NCI-H2029 treated with DMSO at 0.1 percent for 48 hours (cell line): ENCODE measurements around the gene GOLGA6L2.
"Not testable (repeated sequence)": the region's sequence is repeated elsewhere in the genome, so short reads cannot be mapped to it uniquely, and the experiment has no call there.

Source experiments
- DNase-seq: peaks from one replicate; lab custom pipeline; 2025; lab: John Stamatoyannopoulos, UW

Gene GOLGA6L2

DNA sequence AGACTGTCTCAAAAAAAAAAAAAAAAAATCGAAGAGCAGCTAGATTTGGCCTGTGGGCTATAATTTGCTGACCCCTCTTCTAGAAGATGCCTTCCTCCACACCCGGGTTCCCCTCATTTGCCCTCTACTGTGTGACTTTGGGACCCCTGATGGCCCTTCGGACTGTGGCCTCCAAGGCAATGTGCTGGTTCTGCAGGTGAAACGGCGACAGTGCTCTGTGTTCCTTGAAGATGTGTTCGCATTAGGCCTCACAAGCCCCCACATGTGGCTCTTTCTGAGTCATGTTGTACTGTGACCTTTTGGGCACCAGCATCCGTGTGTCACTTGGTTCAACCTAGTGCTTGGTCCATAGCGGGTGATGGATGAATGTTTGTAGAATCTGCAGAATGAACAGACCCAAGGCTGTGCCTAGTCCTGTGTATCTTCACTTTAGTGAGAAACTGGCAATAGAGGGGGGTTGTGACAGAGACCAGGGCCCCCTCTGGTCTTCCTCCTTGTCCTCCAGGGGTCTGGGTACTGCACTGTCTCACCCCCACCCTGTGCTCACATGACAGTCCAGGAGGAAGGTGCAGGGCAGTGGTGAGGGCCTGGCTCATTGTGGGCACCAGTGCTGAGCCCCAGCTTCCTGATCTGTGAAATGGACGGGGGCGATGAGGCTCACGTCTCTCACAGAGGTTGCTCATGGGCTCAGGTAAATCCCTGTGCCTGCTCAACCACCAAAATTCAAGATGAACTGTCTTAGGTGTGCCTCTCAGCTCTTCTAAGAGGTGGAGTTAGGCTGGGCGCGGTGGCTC lies 22.7 kb downstream of the GOLGA6L2 start:
- no peak for DNase-seq

DNA sequence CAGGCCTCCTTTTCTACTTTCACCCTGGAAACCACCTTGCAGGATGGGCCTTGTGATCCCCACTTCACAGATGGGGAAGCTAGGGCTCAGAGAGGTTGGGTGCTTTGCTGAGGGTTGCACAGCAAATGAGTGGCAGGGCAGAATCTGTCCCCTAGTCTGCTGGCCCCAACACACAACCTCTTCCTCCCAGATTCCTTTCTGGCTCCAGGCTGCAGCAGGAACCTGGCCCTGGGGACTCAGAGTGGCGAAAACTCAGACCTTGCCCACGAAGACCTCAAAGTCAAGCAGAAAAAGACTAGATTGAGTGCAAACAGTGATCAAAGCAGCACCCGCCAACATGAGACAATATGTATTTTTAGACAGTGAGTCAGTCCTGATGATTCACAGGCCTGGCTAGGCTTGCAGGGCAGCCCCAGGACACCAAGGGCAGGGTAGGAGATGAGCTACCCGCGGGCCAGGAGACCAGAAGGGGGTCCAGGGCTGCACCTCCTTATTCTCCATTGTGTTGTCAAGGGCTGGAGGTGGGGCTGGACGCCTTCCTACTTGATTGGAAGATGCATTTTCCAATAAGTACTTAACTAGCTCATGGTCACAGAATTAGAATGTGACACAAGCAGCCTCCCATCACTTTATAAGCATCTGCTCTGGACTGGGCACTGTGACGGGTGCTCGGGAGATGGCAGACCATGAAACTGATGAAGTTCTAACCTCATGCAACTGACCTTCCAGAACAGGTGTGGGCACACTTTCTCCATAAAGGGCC lies 23.9 kb downstream of the GOLGA6L2 start:
- DNase-seq = no peak

DNA sequence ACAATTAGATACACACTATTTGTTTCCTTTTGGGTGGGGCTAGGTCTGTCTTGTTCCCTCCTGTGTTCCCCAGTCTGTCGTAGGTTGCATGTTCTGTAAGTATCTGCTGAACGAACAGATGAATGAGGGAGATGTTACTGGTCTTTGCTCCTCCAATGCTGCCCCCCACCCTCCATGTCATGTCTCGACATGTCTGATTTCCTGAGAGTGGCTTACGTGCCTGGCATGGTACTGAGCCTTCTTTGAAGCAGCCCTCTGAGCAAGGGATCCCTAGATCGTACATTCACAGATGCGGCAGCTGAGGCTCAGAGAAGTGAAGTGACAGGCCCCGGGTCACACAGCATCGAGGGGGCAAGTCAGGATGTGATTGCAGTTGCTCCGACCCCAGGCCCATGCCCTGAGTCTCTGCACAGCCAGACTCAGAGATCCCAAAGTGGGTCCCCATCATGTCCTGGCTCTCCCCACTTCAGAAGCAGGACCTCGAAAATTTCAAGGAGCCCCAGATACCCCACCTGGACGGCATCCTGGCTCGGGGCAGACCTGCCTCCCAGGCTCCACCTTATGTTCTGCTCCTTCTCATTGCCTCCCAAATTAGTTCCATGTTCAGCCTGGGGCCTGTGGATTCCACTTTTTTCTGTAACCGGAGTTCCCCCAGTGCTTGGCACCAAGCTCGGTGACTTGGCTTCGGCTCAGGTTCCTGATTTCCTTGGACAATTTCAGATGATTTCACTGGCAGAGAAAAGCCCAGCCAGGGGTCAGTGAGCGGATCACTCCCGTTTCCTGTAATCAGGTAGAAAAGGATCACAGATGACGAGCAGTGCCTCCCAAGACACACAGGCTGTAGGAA lies 24.7 kb downstream of the GOLGA6L2 start:
- no peak for DNase-seq

DNA sequence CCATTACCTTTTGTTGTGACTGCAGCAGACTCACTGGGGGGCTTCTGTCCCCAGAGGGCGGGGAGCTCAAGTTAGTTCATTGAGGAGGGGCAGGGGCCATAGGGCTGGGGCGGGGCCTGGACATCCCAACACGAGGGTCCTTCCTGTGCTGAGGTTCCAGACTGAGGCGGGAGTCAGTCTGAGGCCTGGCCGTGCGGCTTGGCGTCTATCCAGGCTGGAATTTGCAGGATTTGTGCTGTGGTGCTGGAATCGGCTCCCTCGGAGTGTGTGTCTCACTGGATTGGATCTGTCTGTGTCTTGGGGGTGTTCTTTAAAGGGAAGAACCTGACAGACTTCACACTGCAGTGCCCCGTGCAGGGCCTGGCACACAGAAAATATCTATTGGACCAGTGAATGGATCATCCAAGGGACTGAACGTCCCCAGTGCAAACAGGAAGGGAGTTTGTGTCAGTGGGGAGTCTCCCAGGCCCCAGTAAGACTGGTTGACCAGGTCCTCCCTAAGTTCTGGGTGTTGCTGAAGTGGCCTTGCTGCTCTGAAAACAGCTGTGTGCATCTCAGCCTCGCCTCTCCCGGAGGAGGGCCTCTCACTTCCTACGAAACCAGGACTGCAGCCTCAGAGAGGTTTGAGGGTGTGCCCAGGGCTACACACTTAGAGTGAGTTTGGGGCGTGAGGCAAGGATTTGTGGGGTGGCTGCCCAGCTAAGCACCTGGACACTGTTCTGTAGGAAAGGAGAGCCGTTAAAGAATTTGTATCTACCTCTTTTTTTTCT lies 26.1 kb downstream of the GOLGA6L2 start:
- no peak for DNase-seq

DNA sequence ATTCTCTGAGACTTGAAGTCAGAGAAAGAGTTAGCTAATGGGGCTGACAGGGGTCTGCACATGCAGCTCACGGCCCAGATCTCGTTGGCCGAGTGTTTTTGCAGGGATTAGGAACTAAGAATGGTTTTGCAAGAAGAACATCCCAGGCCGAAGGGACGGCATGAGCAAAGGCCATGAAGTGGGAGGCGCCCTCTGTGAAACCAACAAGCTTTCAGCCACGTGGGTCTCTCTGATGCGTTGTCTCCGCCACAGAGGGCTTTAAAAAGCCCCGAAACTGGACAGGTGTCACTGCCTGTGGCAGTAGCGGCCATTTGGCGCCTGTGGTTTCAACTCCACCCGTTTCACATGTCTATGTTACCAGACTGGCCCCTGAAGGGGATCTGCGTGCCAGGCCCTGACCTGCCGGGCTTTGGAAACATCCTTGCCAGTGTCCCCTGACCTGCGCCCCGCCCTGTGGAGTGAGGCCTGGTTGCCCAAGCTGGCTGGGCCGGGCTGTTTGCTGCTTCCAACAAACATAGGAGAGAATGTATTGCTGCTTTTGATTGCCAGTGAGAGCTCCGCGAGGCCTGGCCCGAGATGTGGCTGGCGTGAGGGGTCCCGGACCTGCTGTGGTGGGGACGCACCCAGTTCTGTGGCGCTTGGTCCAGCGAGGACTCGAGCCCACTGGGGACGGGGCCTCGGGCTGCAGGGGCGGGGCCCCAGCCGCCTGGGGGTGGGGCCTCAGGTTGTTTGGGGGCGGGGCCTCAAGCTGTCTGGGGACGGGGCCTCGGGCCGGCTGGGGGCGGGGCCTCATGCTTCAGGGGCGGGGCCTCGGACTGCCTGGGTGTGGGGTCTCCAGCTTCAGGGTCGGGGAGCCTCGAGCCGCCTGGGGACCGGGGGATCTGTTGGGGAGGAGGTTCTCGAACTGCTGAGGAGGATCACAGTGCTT lies 30.4 kb downstream of the GOLGA6L2 start:
- DNase-seq = no peak

DNA sequence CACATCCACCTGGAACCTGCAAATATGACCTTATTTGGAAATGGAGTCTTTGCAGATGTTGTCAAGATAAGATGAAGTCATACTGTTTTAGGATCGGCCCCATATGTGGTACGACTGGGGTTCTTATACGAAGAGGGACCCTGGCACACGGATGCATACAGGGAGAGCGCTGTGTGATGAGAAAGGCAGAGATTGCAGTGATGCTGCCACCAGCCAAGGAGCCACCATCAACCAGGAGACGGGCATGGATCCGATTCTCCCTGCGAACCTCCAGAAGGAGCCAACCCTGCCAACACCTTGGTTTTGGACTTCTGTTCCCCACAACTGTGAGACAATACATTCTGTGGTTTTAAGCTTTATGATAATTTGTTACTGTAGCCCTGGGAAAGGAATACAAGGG lies 31.2 kb downstream of the GOLGA6L2 start:
- not testable (repeated sequence) for DNase-seq

DNA sequence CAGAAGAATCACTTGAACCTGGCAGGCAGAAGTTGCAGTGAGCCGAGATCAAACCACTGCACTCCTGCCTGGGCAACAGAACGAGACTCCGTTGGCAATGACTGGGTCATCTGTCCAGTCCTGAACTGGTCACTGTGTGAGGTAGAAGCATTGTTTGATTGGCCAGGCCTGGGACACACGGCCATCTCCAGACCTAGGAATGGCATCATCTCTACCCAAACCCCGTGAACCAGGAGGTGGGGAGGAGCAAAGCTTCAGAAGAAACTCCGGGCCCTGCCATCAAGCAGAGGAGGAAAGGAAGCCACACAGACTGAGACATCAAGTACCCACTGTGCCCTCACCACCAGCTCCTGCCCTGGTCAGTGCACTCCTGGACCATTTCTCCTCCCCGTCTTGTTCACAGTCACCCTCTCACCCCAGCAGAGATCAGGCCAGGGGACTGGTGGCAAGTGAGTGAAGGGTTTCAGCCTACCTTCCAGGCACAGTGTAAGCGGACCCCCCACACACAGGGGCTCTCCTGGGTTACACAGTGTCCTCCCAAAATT lies 31.6 kb downstream of the GOLGA6L2 start:
- DNase-seq = no peak

DNA sequence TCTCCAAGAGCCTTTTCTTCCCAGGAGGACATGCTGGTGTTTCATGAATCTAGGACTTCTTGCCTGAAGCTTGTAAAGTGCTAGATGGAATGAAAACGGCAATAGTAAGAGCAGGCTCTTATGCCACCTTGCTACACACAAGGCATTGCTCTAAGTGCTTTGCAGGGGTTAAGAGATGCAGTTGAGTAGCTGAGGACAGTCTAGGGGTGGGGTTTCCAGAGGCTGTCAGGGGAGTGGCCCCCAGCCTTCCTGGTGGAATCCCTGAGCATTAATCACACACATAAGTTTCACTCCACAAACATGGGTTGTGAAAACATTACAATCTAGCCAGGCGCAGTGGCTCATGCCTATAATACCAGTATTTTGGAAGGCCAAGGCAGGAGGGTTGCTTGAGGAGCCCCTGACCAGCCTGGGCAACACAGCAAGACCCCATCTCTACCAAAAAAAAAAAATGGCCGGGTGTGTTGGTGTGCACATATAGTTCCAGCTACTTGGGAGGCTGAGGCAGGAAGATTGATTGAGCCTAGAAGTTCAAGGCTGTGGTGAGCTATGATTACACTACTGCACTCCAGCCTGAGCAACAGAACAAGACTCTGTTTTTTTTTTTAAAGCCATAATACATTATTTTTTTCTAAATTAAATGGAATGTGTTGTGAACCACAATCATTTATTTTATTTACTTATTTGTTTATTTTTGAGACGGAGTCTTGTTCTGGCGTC lies 34.0 kb downstream of the GOLGA6L2 start:
- DNase-seq = not testable (repeated sequence)

DNA sequence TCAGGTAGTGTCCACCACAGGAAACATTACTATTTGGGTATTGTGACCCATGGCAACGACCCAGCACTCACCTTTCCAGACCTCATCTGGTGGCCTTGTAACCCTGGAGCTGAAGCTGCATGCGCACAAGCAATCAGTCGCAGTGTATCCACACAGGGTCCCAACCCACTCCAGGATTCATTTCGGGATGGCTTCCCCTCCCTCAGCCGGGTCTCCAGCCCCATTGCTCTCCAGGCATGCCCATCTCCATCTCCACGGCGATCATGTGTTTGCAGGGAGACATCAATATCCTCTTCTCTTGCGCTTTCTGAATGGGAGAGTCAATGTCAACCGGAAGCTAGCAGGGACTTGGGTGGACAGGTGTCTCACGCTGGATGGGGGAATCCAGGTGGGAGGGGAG lies 35.2 kb downstream of the GOLGA6L2 start:
- DNase-seq = no peak

DNA sequence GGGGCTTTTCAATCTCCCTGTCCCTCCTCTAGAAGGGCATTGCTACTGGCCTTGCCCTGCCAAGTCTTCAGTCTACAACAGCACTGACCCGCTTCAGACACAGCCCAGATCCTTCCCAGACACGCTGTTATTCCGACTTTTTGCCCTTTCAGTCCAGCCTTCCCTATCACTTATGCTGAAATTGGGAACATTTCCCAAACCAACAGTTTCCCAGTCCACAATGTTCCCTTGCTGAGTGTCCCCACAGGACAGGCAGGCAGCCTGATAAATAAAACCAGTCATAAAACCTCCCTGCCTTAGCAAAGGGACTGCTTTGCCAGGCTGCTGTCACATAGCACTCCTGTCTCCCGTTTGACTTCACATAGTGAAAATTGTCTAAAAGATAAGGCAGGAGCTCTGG lies 43.5 kb downstream of the GOLGA6L2 start:
- DNase-seq = no peak

DNA sequence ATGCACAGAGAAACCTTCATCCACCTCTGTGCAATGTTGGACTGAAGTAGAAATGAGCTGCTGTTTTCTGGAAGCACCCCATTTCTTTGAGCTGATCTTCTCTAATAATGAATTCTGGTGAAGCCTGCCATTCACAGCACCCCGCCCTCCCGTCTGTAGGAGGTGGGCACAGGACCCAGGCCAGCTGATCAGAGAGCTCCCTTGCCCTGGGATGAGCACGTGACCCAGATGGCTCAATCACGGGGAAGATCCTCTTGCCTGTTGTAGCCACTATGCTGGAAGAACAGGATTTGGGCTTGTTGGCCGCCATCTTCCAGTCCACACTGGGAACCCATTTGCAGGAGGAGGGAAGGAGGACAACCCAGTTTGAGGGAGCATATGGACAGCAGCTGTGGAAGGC lies 44.5 kb downstream of the GOLGA6L2 start:
- DNase-seq = no peak

DNA sequence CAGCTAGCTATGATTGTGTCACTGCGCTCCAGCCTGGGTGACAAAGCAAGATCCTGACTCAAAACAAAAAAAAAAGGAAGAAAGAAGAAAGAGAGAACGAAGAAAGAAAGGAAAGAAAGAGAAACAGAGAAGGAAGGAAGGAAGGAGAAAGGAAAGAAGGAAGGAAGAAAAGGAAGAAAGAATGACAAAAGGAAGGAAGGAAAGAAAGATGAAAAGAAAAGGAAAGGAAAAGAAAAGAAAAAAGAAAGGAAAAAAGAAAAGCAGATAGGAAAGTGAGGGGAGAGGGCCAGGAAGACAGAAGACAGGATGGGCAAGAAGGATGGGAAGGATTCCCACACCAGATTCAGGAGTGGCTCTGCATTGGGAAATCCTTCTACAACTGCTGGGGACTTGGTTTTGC lies 44.9 kb downstream of the GOLGA6L2 start:
- DNase-seq = no peak

DNA sequence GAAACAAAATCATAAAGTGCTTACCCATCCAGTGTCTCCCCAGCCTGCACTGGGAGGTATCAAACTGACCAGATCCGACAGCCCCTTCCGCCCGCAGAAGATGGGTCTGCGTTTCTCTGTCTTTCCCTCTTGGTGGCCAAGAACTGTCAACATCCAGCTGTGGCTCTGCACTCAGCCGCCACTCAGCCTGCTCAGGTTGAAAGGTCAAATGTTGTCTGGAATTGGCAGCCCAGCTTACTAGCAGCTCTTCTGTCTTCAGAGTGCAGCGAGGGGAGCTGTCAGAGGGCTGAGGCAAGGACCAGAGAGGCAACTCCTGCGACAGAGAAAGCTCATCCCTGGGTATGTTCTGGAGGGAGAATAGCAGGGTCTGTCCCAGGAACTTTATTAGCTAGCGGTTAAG lies 45.4 kb downstream of the GOLGA6L2 start:
- DNase-seq = no peak

DNA sequence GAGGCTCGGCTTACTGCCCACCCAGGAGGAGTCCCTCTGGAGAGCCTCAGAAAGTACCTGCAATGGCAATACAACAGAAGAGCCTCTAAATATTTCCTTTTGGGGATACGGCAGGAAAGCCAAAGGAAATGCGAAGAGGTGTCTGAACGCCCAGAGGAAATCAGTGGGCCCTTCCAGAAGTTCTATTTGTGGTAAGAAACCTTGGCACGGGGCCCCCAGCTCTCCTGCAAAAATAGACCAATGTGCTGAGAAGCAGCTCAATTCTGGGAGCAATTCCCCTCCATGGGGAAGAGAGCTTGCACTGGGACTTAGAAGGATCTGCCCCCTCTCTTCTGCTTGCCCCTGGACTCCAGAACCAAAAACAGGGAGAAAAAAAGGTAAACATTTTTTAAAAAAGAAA lies 47.8 kb downstream of the GOLGA6L2 start:
- not testable (repeated sequence) for DNase-seq

DNA sequence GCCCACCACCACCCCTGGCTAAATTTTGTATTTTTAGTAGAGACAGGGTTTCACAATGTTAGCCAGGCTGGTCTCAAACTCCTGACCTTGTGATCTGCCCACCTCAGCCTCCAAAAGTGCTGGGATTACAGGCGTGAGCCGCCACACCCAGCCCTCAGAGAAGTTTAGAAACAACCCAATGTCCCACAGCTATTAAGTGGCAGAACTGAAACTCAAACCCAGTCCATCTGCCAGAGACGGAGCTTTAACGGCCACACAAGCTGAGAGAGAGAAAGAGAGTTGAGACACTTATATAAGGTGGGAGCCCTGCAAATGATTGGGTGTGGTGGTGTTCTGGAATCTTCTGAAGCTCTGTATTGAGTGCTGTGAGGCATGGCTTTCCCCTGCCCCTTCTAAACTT lies 48.7 kb downstream of the GOLGA6L2 start:
- not testable (repeated sequence) for DNase-seq

DNA sequence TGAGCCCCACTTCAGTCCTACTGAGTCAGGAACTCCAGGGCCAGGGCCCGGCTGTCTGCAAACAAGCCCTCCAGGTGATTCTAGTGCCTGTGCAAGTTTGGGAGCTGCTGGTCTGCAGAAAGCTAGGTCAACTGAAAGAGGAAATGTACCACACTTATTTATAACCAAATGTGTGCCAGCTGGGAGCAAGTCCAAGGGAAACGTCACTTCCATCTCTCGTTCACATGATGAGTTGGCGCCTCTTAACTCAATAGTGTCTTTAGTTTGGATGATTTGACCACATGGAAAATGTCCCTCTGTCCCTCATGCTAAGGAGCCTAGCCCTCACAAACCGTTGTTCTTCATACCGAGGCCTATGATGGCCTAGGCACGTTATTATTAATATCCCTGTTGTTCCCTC lies 49.3 kb downstream of the GOLGA6L2 start:
- peak; percentile 2 for DNase-seq

DNA sequence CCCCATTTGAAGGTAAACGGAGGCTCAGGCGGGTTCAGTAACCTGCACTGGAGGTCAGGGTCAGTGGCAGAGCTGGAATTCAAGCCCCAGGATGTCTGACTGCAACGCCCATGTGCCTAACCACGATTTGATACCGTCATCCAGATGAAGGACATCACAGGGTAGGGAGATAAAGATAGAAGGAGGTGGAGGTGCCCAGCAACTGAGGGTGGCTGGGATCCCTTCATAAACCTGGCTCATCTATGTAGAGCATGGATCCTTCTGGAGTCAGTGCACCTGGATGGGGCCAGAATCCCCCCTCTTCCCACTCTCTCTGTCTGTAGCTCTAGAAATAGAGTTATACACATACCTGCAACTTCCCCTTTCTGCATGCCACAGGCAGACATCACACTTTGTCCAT lies 51.2 kb downstream of the GOLGA6L2 start:
- DNase-seq = no peak

DNA sequence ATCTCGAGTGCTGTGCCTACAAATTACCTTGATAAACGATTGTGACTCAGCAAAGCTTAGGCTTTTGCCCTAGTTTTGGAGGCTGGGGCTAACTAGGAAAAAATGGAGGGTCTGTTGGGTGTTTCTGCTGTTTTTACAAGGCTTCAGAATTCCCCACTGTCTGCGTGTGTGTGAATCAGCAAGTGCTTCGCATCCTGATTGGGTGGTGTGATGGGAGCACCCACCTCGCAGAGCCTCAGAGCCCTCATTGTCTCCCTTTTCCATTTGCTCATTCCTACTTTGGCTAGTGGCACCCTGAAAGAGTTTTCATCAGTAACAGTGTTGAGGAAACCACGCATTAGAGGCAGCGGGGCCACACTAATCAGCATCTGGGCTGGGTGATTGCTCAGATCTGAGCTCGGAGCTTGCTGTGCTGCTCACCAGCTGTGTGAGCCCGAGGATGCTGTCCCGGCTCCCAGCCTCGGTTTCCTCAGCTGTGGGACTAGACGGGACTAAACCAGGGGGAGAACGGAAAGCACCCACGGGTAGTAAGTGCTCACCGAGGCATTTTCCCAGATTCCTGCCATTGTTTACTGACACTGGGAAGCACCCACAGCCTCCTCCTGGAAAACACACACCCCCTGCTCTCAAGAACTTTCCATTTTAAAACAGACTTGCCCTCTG lies 51.9 kb downstream of the GOLGA6L2 start:
- no peak for DNase-seq
